HL-60/S4 (cell line): ENCODE measurements around the gene ARHGAP15.

ENCODE experiments used
- in situ Hi-C: fragments of 300-500 bp; cut with MboI; formaldehyde crosslinking; loops from 2 replicates; pipeline ENCODE4 v1.14.3; 2022; ENCODE audit warnings: low sequenced_read_pairs

The ARHGAP15 gene

DNA sequence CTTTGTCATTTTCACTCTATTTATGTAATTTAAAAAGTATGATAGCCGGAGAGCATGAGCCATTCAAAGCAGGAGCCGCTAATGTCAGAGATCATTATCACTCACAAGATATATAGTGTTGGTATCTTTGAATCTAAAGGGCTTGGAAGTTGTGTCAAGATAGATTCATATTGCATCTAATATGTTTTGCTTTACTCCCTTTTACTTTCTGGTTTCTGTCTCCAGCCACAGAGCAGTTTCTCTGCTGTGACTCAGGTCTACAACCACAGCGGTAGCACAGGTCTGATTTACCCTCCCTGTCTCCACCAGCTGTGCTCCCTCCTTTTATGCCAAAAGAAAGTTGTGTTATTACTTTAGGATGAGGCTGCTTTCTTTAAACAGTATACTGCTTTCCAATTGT is 424.0 kb downstream of the ARHGAP15 start:
- in situ Hi-C loops: no loop called here

DNA sequence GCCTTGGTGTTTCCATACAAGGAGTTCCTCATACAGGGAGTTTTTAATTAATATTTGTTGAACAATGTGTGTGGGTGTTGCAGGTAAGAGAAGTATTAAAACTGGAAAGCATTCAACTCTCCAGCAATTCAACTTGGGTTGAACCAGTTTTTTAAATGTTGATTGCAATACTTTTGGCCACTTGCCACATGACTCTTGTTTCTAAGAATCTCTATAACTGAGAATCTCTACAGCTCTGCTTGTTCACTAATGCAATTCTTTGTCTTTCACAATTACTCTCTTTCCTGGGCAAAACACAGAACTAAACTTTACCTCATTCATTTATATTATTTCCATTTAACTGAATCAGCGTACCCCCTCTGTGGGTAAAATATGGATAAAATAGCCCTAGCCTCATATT is 429.4 kb downstream of the ARHGAP15 start:
- in situ Hi-C loops: no loop called here

DNA sequence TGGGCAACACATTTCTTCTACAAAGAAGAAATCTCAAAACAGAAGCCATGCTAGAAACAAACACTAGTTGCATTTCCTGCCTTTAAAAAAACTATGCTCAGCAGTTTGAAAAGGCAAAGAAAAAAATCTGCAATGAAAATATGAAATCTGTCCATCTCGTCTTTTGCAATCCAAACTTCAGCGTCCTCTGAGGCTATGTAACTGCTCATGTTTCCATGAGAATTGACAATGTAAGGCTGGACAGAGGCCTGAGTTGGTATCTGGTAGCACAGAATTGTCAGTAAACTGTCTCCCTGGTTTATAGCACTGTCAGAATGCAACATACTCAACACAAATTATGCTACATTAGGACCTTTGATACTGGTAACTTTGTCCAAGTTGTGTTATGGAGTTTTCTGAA is 429.9 kb downstream of the ARHGAP15 start:
- in situ Hi-C loops: no loop called here

DNA sequence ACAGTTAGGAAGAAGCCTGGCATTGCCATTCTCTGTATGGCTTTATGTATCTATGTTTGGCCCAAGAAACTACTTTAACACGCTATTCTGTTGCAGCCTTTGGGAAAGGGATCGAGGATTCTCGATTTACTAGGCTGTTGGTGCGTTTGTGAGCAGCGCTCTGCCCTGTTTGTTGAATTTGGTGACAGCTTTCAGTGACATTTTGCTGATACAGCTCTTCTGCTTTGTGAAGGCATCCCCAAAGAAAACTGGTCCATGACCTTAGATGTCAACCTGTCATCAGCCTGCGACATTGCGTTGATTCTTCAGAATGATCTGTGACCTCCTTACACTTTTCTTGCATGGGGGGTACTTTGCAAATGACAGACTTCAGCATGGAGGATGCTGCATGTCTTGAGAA is 431.5 kb downstream of the ARHGAP15 start:
- in situ Hi-C loops: no loop called here

DNA sequence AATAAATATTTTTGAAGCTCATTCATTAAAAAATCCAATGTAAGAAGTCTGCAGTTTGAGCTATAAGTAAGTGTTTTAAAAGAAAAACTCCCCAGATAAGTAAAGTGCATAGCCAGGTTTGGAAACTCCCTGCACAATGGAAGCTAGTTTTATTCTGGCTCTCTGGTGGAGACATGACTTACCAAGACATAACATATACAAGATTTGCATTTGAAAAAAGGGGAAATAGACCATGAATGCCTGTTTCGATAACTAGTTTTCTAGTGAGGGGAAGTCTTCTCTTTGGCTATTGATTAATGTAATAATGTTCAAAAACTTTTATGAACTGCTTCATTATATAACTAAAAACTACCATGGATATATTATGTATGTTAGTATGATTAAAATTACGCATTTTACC is 435.2 kb downstream of the ARHGAP15 start:
- in situ Hi-C loops: no loop called here

DNA sequence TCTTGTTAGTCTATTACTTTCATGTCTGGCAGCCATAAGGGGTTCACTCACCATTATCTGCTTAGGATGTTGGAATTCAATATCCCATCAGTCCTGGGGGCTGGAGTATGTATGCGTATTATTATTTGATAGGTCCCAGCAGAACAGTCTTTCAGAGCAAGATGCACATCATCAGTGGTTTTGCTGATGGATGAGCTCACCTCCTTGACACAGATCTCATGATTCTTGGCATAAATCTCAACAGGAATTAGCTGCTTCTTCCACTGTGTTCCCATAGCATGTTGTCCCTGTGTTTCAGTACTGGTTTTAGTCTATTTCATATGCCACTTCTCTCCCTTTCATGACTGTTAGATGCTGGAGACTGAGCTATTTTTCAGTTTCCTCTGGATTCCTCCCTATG is 442.5 kb downstream of the ARHGAP15 start:
- in situ Hi-C loops: no loop called here

DNA sequence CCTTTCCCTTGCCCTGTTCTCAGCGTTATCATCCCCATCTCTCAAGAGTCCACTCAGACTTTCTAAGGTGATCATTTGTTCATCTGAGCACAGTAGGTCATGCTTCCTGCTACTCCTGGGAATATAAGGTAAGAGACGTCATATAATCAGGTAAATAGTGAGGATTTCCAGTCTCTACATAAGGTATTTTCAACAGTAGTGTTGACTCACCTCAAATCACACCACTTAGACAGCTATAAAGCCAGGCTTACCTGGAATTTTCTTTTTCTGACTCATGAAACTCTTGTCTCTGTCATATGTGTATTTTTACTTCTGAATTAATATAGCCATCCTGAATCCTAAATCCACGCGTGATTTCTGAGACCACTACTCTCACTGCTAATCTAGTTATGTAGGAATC is 443.2 kb downstream of the ARHGAP15 start:
- in situ Hi-C loops: no loop called here

DNA sequence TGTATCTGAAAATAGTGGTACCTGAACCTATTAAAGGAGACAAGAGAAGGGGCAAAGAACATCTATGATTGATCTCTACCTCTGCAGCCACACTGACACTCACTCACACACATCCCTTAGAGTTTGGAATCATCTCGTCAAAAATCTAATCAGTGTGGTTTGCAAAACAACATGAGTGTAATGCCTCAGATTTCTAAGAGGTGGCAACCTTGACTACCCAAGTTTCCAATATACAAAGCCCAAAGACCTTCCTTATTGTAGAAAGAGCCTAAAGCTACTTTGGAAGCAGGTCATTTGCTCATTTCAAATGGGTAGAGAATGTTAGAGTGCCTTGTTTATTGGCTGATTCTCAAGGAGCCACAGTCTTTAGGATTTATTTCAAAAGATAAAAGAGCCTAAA is 444.9 kb downstream of the ARHGAP15 start:
- in situ Hi-C loops: no loop called here

DNA sequence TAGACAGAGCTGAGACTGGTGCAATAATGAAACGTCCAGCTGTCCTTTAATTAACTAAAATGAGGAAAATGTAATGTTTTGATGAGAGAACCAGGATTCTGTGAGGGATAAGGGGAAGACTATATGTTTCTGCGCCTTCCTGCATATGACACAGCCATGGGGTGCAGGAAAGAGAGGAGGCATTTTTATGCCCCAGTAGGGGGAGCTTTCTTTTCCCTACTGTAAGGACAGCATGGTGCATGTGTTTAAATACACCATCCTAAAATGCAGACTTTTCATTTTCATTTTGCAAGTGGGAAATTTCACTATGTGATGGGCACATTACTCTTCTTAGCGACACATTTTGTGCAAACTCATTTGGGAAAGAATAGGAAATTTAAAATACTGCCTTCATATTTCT is 446.1 kb downstream of the ARHGAP15 start:
- in situ Hi-C loops: no loop called here

DNA sequence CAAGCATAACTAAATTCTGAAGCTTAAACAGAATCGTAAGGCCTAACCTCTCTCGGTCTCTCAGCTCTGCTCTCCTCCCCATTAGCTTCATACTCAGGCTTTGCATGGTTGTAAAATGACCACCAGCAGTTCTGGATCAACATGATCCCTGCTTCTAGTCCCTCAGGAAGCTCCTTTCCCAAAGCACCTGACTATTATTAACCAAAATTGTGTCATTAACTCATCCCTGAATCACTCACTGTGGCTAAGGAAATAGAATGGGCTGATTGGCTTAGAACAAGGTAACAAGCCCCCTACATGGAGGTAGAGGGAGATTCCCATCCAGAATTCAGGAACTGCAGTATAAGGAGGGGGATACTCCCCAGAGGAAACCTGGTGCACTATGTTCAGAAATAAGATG is 448.3 kb downstream of the ARHGAP15 start:
- in situ Hi-C loops: no loop called here

DNA sequence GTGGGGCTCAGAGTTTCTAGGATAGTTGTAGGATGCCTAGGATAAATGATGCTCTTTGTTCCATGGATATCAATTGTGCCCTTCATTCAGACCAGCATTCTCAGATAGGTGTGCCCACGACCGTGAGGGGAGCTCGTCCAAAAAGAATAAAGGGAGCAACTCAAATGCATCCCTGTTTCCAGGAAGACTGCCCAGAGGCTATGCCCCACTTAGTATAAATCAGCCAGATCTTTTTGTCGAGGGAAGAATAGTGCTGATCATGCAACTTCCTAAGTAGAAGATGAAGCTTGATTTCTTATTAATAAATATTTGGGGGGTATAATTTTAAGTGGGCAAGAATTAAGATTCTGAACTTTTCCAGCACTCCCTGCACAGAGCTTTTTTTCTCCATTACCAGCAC is 450.2 kb downstream of the ARHGAP15 start:
- in situ Hi-C loops: no loop called here

DNA sequence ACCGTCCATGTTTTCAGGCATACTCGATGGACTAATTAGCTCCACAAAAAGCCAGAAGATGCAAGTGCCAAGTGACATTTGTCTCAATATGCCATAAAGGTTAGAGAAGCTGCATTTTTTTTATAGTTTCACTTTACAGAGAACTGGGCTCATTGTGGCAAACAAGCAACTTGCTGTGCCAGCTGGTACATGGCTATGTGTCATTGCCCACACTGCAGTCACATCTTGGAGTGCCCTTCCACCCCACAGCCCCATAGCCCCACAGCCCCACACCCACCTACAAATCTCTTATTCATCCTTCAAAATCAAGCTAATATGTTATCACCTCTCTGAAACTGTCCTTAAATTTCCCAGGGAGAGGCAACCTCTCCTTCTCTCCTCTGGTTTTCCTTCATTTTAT is 451.9 kb downstream of the ARHGAP15 start:
- in situ Hi-C loops: no loop called here

DNA sequence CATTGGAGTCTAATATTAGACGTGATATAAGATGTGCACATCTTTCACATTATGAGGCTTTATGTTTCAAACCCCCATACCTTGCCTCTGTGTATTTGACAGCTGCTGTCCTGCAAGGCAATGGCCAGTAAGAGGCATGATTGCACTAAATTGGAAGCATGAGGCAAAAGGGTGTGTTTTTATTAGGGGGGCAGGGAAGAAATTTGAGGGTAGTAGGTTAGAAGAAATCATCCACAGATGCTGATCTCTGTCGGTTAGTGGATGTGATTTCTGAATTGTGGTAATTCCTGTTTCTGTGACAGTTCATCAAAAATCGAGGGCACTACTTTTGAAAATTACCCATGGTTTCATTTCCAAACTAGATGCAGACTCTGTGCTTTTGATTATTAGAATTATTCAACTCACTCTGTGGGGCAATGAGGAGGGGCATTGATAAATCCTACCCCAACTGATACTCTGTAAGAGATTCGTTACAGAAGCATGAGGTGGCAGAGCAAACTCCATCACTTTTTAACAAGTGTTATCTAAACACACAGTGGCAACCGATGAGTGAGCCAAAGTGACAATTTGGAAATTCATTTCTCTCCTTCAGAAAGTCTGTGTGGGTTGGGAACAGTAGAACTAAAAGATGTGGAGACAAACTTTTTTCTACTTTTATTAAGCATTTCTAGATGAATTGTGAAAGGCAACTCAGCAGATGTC is 453.0 kb downstream of the ARHGAP15 start:
- in situ Hi-C loops: no loop called here

DNA sequence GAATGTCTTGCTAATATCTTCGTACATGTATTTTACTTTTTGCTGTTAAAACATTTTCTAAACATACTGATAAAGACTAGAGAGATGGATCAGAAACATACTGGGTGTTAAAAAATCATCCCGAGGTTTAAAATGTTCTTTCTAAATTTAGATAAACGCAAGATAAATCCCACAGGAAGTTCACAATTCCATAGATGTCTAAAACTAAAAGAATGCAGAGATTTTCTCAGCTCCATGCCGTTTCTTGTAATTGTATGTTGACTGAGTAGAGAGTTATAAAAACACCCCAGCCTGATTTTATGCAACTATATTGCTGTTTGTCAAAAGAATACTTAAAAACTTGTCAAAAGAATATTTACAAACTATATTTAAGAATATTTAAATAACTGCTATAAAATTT is 455.7 kb downstream of the ARHGAP15 start:
- in situ Hi-C loops: no loop called here

DNA sequence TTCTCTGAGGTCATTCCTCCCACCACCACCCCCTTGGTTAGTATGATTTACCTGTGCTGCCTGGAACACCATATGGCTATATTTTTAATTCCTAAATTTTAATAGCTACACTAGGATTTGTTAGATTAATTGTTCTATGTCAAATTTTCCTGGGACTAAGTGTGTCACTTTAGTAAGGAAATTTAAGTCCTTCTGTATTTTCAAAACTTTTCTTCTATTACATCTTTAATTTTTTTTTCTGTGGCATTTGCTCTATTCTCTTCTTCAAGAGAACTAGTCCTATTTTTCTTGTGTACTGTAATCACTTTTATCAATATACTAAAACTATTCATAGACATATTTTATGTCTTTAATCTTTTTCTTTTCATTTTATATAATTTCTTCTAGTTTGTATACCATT is 456.9 kb downstream of the ARHGAP15 start:
- in situ Hi-C loops: no loop called here

DNA sequence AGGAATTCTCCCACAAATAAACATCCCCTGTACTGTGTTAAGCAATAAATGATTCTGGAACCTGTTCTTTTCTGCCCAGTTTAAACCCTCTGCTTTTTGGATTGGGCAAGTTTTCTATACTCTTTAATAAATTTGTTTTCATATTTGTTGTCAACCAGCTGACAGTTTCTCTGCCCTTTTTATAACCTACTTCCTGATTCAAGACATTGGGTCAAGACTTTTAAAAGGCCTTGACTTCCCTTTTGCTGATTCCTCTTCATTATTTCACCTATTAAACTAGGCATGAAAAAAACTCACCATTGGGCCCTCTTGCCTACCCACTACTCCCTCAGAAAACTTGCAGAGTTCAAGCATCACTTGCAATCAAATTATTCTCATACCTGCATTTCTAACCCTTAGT is 459.5 kb downstream of the ARHGAP15 start:
- in situ Hi-C loops: no loop called here

DNA sequence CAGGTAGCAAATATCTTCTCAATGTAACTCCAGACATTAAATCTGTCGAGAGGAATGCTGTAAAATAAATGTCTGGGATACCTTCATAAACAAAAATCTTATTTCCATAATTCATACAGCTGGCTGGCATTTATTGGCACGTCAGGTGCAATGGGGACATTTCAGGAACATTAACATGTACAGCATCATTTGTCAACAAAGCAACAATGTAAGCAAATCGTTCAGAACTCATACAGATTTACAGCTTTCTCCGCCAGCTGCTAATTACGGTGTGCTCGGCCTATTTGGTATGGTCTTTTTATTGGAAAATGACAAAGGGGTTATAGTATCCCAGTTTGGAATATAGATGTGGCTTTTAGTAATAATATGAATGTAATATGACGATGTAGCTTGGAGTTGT is 464.9 kb downstream of the ARHGAP15 start:
- in situ Hi-C loops: no loop called here

DNA sequence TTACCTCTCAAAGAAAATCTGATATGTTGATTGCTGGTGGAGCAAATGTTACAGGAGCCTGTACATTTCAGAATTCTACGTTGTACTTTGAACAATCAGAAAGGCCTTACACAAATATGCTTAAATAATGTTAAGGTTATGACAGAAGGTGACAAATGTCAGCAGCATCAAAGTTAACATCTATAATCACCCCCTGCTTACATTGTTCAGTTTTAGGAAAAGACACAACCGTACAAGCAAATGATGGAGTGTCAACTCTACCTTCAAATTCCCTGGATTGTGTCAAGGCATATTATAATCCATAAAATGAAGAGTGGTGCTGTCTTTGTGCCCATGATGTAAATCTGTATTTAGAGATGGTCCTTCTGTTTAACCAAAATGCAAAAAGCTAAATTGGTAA is 465.5 kb downstream of the ARHGAP15 start:
- in situ Hi-C loops: no loop called here

DNA sequence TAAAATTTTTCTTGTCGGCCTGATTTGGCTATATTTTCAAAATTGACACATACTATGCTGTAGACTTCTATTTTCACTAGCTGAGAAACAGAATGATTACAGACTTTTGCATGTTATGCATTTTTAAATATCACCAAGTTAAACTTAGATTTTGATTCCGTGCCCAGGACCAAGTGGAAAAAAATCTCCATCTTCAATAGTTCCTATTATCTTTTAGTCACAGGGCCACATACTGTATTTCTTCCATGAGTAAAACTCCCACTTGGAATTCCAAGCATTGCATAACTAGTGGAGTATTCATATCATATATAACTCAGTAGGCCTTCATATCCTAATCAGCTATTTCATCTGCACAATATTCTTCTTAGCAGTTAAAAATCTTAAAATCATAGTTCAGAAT is 470.9 kb downstream of the ARHGAP15 start:
- in situ Hi-C loops: no loop called here

DNA sequence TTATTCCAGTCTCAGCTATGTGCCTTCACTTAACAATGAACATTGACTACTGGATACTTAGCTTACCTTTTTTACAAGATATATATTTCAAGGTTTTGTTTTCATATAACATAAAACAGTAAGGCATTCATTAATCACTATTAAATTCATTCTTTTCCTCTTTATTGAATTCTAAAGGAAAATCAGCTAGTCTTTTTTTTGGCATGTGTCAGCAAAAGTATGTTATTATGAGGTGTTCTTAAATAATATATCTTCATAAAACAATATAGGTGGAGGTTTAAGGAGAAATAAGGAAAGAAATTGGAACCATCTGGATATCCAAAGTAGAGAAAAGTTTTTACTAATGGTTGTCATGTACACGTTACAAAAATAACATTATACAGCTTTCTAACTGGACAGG is 472.6 kb downstream of the ARHGAP15 start:
- in situ Hi-C loops: no loop called here

DNA sequence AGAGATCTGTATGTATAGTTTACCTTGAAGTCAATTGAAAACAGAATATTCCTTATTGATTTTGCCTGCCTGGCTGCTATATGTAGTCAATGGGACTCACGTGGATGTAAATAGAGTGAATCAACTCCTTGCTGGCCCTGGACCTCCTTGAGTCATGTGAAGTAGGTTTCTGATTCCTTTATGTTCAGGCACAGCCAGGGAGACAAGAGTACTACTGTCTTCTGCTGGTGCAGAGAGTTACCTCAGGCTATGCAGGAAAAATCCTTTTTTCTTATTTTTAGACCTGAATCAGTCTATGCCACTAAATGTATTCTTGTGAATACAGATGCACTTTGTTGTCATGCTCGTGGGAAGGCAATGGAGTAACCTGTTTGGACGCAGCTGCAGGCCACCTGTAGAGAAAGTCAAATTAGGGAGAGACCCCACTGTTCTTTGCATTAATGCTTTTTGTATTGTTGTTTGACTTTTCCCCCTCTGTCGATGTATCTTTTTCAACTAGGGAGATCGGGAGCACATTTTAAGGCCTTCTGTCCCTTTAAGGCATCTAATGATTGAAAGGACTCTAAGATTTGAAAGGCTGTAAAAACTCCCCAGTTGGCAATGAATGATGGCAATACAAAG is 473.9 kb downstream of the ARHGAP15 start:
- in situ Hi-C loops: no loop called here

DNA sequence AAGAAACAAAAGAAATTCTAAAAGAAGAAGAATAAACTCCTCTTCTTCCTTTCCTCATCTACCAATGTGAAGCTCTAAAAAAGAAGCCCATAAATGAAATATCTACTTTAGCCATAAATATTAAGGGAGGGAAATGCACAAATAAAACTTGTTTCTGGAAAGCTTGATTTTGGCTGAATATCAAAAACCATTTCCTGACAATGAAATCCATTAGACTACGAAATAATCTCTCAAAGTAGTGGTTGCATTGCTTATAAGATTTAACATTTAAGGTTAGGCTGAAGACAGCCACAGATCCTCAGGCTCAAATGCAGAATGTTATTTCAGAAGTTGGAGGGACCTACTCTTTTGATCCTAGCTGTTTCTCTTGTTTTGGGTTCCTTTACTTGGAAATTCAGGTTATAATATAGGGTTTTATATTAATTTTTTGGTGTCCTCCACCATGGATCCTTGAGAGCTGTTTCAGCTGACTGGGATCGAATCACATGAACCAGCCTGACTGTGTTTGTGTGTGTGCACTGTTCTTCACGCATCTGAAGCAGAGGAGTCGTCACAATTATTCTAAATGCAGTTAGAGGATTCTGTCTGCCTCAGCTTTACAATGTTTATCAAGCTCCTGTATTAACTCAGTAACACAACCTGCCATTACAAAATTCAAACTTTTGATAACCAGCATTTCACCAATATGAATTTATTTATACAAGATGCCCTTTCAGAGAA is 474.8 kb downstream of the ARHGAP15 start:
- in situ Hi-C loops: no loop called here
